Astrocyte of the cerebellum (primary cell): Measurements from ENCODE around the gene KANK3.
"Not testable (repeated sequence)": the region's sequence is repeated elsewhere in the genome, so short reads cannot be mapped to it uniquely, and the experiment has no call there.

Experiments
- DNase-seq: peaks from one replicate; pipeline ENCODE4 v3.0.0-alpha.2; 2011; ENCODE audit warnings: low read depth
- H3K4me3 ChIP-seq: 2 replicates; pipeline ENCODE4 v1.5.1; 2011; ENCODE audit warnings: mild to moderate bottlenecking, low read depth, low read length, moderate library complexity
- CTCF ChIP-seq: IDR thresholded peaks from 2 replicates; pipeline ENCODE4 v1.5.1; 2012; ENCODE audit warnings: low read length, low read depth, moderate library complexity, mild to moderate bottlenecking; ENCODE audit errors: missing control alignments
- in situ Hi-C: cut with HindIII; loops from 2 replicates; pipeline ENCODE4 v1.10.0; 2017; ENCODE audit warnings: low sequenced_read_pairs

Gene KANK3

GRCh38 chr19:8355631-8356402, 12.8 kb upstream of the KANK3 start:
- peak; percentile 45 for DNase-seq
- in situ Hi-C loops: no loop called here
- no peak for TF ChIP-seq CTCF
- H3K4me3 ChIP-seq: no peak overlapping the region

- DNase-seq, in situ Hi-C loops, H3K4me3 ChIP-seq: not testable (repeated sequence)
These were observed 9.8 kb upstream of the KANK3 start for GRCh38 chr19:8352845-8353244.

- in situ Hi-C loops: no loop called here
- no peak for TF ChIP-seq CTCF
- H3K4me3 ChIP-seq: no peak overlapping the region
- no peak for DNase-seq
These were observed 9.2 kb upstream of the KANK3 start for GRCh38 chr19:8352134-8352827.

- H3K4me3 ChIP-seq, DNase-seq, in situ Hi-C loops: not testable (repeated sequence)
These were observed 6.7 kb upstream of the KANK3 start for GRCh38 chr19:8349629-8350372.

- TF ChIP-seq CTCF: no peak
These were observed 402 bp upstream of the KANK3 start for GRCh38 chr19:8343483-8343844.

GRCh38 chr19:8342316-8342683, 762 bp downstream of the KANK3 start:
- H3K4me3 ChIP-seq: no peak overlapping the region
- no peak for TF ChIP-seq CTCF
- in situ Hi-C loops: no loop called here
- DNase-seq: no peak

More at GRCh38 chr19:8343483-8343844, 402 bp upstream of the KANK3 start:
- DNase-seq: no peak
- no peak overlapping the region for H3K4me3 ChIP-seq
- in situ Hi-C loops: no loop called here

GRCh38 chr19:8341504-8341903, 1.6 kb downstream of the KANK3 start:
- DNase-seq, H3K4me3 ChIP-seq, in situ Hi-C loops: not testable (repeated sequence)
